ENCODE data around the gene IFNA8.
"Not testable (repeated sequence)": the region's sequence is repeated elsewhere in the genome, so short reads cannot be mapped to it uniquely, and the experiment has no call there.

DNA sequence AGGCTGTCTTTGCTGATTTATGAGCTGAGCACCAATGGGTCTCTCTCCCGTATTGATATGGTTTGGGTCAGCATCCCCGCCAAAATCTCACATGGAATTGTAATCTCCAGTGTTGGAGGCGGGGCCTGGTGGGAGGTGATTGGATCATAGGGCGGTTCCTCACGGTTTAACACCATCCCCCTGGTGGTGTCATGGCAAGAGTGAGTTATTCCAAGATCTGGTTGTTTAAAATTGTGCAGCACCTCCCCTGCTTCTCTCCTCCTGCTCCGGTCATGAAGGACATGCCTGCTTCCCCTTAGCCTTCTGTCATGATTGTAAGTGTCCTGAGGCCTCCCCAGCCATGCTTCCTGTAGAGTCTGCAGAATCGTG is 26.1 kb downstream of the IFNA8 start:
- TF ChIP-seq, protein P1, sequence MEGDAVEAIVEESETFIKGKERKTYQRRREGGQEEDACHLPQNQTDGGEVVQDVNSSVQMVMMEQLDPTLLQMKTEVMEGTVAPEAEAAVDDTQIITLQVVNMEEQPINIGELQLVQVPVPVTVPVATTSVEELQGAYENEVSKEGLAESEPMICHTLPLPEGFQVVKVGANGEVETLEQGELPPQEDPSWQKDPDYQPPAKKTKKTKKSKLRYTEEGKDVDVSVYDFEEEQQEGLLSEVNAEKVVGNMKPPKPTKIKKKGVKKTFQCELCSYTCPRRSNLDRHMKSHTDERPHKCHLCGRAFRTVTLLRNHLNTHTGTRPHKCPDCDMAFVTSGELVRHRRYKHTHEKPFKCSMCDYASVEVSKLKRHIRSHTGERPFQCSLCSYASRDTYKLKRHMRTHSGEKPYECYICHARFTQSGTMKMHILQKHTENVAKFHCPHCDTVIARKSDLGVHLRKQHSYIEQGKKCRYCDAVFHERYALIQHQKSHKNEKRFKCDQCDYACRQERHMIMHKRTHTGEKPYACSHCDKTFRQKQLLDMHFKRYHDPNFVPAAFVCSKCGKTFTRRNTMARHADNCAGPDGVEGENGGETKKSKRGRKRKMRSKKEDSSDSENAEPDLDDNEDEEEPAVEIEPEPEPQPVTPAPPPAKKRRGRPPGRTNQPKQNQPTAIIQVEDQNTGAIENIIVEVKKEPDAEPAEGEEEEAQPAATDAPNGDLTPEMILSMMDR (IDR thresholded peaks at IDR 0.05; ENCODE audit: borderline replicate concordance, extremely low read depth, low read length, poor library complexity, severe bottlenecking): not testable (repeated sequence)
- TF ChIP-seq EZH2 (IDR thresholded peaks at IDR 0.05; ENCODE audit: borderline replicate concordance, low read depth, low read length, severe bottlenecking): not testable (repeated sequence)

Data from DND-41 (cell line).